HG03432 (cell line): ENCODE results near the gene SSBP4.
A peak's percentile ranks its signal among the peaks of the same experiment; 100 is the strongest.

Experiments
- ATAC-seq: cut with Tn5 transposase; IDR thresholded peaks from one replicate; pipeline ENCODE4 v1.9.1; 2021; ENCODE audit warnings: mild to moderate bottlenecking, moderate library complexity; ENCODE audit not compliant: unreplicated experiment

The SSBP4 gene

GRCh38 chr19:18464646-18465045, 45.4 kb downstream of the SSBP4 start:
- no peak for ATAC-seq

- ATAC-seq = no peak
These were observed 46.2 kb downstream of the SSBP4 start for GRCh38 chr19:18465214-18465963.

GRCh38 chr19:18465964-18466339, 46.8 kb downstream of the SSBP4 start:
- ATAC-seq = no peak

GRCh38 chr19:18466354-18466753, 47.2 kb downstream of the SSBP4 start:
- no peak for ATAC-seq

DNA sequence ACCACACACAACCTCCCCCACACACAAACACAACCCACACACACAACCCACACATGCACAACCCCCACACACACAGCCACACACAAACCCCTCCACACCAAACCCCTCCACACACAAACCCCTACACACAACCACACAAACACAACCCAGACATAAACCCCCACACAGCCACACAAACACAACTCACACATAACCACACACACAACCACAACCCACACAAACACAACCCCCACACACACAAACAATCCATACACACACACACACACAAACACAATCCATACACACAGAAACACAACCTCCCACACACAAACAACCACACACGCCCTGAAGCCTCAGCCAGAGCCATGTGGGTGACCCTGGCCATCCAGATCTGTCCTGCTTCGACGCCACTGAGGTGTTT, 48.8 kb downstream of the SSBP4 start:
- ATAC-seq = no peak

GRCh38 chr19:18468517-18468916, 49.3 kb downstream of the SSBP4 start:
- no peak for ATAC-seq

DNA sequence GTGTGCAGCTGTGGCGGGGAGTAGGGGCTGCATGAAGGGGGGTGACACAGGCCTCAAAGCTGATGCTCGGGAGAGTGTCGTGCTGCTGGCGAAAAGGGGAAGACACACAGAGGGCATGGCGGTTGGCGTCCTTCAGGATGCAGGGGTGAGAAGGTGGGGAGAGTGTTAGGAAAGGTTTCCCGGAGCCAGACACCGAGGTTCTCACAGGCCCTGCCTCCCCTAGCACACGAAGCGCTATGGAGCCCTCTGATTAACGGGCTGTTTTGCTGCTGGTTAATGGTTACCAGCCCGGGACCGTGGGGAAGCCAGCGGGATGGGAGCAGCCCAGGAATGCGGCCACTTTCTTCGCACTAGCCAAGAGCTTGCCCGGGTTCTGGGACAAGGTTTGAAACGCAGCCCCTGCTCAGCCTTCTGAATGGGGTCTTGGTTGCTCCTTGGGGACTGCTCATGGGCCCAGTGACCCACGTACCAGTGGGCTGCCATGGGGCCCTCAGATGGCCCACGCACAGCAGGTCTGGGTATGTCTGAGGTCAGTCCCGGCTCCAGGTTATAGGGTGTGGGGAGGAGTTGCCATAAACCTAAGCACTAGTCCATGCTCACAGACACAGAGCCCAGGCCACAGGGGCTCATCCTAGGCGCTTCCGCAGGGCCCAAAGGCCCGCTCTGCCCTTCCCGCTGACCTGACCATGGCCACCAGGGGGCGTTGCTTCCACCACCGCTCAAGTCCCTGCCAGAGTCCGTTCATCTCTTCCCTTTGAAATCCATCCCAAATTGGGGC, 50.1 kb downstream of the SSBP4 start:
- no peak for ATAC-seq

DNA sequence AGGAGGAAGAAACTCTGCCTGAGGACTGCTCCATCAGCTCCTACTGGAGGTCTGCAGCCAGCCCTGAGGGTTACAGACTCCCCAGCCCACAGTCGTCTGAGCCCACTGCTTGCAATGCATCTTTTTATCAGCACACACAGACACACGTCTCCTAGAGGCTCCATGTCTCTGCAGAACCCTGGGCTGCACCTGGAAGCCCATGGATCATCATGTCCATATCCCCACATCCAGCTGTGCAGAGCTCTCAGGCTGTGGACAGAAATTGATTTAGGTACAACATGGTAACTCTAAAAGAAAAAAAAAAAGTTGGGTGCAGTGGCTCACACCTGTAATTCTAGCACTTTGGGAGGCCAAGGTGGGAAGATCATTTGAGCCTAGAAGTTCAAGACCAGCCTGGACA, 51.6 kb downstream of the SSBP4 start:
- ATAC-seq = no peak

DNA sequence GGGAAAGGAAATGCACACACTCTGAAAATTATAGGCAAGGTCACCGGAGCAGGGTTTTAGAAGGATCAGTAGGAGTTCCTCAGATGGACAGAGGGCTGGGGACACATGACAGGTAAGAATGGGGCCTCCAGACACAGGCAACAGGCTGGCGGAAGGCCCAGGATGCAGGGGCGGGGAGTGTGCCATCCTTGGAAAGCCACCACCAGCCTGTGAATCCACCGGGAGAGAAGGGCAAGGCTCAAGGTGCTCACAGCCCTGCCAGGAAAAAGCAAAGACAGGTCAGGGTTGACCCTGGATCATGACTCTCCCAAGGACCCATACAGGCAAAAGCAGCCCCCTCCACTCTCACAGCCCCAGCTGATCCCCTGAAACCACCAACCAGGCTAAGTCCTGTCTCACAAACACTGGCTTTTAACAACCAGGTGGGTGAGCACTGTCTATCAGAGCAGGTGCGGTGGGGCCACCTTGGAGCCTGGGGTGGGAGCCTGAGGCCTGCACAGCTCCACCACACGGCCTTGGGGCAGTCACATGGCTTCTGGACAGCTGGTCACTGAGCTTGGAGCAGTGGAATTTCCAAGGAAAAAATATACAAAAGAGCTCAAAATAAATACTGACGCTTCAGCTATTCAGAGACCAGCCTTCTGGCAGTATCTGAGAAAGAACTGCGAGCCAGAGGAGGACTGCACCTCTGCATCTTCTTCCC, 54.0 kb downstream of the SSBP4 start:
- ATAC-seq = no peak

DNA sequence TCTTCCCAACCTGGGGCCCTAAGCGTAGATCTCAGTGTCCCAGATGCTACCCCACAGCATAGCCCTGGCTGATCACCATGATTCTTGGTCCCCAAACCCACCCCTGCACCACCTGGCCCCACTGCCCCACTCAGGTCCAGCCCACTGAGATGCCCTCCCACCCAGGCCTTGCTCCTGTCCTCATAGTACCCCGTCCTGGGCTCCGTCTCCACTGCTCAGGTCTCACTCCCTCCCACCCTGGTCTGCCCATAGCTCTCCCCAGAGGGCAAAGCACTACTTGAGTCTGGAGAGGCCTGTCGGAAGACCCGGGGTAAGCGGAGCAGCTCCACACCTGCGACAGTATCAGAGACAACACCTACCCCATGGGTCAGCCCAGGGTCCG, 54.5 kb downstream of the SSBP4 start:
- ATAC-seq = no peak

- ATAC-seq = no peak
These were observed 55.2 kb downstream of the SSBP4 start for GRCh38 chr19:18474366-18474887.

- ATAC-seq = no peak
These were observed 55.8 kb downstream of the SSBP4 start for GRCh38 chr19:18475004-18475453.

GRCh38 chr19:18475762-18476331, 56.6 kb downstream of the SSBP4 start:
- no peak for ATAC-seq

- no peak for ATAC-seq
These were observed 57.4 kb downstream of the SSBP4 start for GRCh38 chr19:18476507-18477041.

DNA sequence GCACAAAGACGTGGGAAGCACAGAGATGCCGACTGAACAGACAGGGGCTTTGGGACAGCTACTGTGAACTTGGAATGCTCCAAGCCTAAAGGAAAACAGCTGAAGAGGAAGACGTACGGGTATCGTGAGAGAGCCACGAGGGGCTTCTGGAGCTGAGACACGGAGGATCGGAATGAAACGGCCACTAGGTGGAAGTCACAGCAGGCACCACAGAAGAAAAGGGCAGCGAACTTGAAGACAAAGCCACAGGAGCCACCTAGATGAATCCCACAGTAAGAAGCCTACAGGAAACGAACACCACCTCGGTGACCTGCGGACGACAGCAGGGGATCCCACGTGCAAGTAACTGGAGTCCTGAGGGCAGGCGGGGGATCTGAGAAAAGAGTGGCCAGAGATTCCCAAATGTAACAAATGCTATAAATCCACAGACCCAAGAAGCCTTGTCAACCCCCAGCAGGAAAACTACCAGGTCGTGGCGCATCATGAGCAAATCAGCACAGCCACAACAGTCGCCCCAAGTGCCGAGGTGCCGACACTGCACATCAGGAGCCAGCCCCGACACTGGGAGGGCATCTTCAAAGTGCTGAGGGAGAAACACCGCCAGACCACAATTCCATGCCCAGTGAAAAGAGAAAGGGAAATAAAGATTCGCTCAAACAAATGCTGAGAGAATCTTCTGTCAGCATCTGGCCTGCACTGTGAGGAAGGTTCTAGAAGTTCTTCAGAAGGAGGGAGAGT, 58.0 kb downstream of the SSBP4 start:
- ATAC-seq = no peak

- no peak for ATAC-seq
These were observed 58.8 kb downstream of the SSBP4 start for GRCh38 chr19:18477974-18478373.

DNA sequence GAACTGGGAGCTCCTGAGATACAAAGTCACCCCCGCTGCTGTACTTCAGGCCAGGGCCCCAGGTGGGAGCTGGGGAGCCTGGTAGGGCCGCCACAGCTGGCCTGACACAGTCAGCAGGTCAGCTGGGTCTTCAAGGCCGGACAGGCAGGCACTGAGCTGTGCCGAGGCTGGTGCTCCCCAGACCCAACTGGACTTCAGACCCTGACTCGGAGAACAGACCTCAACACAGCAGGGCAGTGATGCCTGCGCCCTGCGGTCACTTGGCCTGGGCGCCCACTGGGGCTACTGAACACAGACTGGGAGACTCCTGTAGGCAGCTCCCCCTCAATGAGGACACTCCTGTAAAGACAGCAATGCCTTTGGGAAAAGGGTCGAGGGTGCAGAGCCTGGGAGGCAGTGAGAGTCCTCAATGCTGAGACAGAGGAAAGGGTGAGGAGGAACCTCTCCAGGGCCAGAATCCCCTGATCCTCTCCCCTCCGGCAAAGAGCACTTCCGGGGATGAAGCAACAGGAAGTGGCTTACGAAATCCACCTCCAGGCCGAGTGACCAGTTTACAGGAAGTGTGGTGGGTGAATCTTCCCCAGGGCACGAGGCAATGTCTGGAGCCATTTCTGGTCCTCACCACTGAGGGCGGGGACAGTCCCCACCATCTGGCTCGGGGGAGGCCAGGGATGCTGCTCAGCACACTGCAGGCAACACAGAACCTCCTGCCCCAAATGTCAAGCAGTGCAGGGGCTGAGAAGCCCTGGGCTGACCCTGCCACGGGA, 59.5 kb downstream of the SSBP4 start:
- peak; percentile 69 for ATAC-seq

DNA sequence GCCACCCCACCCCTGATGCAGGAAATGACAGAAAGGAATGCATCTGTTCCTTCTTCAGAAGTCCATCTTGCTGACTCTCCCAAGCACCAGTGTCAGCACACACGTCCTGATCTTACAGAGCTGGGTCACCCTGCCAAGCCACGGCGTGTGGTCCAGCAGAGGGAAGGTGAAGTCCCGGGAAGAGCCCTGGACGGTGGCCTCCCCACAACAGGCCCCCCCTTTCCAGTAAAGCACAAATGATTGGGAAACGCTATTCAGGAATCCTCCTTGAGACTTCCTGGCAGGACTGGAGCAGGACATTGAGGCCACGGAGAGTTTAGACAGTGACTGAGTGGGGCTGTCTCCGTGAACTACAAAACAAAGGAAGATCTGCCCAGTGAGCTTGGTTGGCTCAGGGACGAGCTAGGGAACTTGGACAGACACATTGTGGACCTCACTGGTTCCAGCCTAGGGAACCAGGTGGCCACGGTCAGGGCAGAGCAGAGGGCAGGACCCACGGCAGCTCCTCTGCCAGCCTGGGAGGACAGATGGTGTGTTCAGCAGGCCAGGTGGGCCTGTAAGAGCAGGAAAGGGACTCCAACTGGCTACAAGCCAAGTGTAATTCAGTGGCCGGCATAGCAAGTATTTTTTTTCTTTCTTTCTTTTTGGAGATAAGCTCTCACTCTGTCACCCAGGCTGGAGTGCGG, 61.0 kb downstream of the SSBP4 start:
- ATAC-seq = no peak
